ENCODE measurements around the gene ATP2A2. TPM values are rescaled to one million over a fixed set of nuclear protein-coding genes. Genes with fewer than 3 reads are reported as not detected.

Gene ATP2A2
- polyA plus RNA-seq, 1 experiment: 139 TPM

- TF ChIP-seq CTCF (IDR thresholded peaks at IDR 0.05; ENCODE audit: low read depth, low read length): no peak
- Histone ChIP-seq H3K4me3 (ENCODE audit: low read depth, low read length) (no peak overlapping the region), H3K27ac (ENCODE audit: low read depth, low read length) (no peak overlapping the region), H3K9me3 (ENCODE audit: control insufficient read depth, insufficient read depth, low read length) (no peaks in the 10 kb centered on the region), H3K27me3 (ENCODE audit: control insufficient read depth, insufficient read depth, low read length) (no peaks in the 10 kb centered on the region)
- ChIA-PET POLR2A (no interaction called here), CTCF (no interaction called here)
- DNase-seq (ENCODE audit: low read depth, low spot score): no peak
These were observed 23.1 kb downstream of the ATP2A2 start for GRCh38 chr12:110304061-110304551.

GRCh38 chr12:110307372-110307771, 26.3 kb downstream of the ATP2A2 start:
- Histone ChIP-seq H3K9me3 (ENCODE audit: control insufficient read depth, insufficient read depth, low read length) (no peaks in the 10 kb centered on the region), H3K27ac (ENCODE audit: low read depth, low read length) (peak overlapping the region; percentile 25), H3K4me3 (ENCODE audit: low read depth, low read length) (no peak overlapping the region), H3K27me3 (ENCODE audit: control insufficient read depth, insufficient read depth, low read length) (no peaks in the 10 kb centered on the region)
- ChIA-PET CTCF (no interaction called here), POLR2A (no interaction called here)
- DNase-seq (ENCODE audit: low read depth, low spot score): no peak
- TF ChIP-seq CTCF (IDR thresholded peaks at IDR 0.05; ENCODE audit: low read depth, low read length): no peak

DNA sequence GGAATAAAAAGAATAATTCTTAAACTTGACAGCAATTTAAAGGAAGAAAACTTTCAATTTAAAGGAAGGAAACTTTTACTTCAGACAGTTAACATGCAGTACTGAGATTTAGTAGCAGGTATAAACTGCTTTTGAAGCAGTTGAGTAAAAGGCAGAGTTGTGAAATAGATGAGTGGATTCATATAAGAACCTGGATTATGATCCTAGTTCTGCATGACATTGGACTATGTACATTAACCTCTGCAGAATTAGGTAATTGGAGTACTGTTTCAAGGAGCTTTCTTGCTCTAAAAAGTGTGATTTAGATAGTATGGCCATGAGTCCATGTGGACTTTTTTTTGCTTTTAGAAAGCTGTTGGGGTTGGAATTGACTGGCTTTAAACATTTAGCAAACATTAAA, 29.7 kb downstream of the ATP2A2 start:
- no peak overlapping the region for H3K4me3 ChIP-seq (ENCODE audit: low read depth, low read length)
- no peak overlapping the region for H3K27ac ChIP-seq (ENCODE audit: low read depth, low read length)
- TF ChIP-seq CTCF (IDR thresholded peaks at IDR 0.05; ENCODE audit: low read depth, low read length): no peak
- no peaks in the 10 kb centered on the region for H3K27me3 ChIP-seq (ENCODE audit: control insufficient read depth, insufficient read depth, low read length)
- POLR2A ChIA-PET: no interaction called here
- DNase-seq (ENCODE audit: low read depth, low spot score): no peak
- no peaks in the 10 kb centered on the region for H3K9me3 ChIP-seq (ENCODE audit: control insufficient read depth, insufficient read depth, low read length)
- CTCF ChIA-PET: no interaction called here

GRCh38 chr12:110311903-110312302, 30.9 kb downstream of the ATP2A2 start:
- POLR2A ChIA-PET: interaction anchor here (0.6 to 1.1 kb wide), 3 partner anchors 10 to 31 kb away, joined by 3 to 7 read pairs (median 5); partner anchors contain the start of gene ATP2A2
- H3K27ac ChIP-seq (ENCODE audit: low read depth, low read length): no peak overlapping the region

More at GRCh38 chr12:110311903-110312302, 30.9 kb downstream of the ATP2A2 start:
- no peak for TF ChIP-seq CTCF (IDR thresholded peaks at IDR 0.05; ENCODE audit: low read depth, low read length)
- DNase-seq (ENCODE audit: low read depth, low spot score): no peak
- CTCF ChIA-PET: no interaction called here
- no peak overlapping the region for H3K4me3 ChIP-seq (ENCODE audit: low read depth, low read length)
- H3K27me3 ChIP-seq (ENCODE audit: control insufficient read depth, insufficient read depth, low read length): no peaks in the 10 kb centered on the region
- H3K9me3 ChIP-seq (ENCODE audit: control insufficient read depth, insufficient read depth, low read length): no peaks in the 10 kb centered on the region
